ENCODE measurements around the gene JAGN1. TPM values are rescaled to one million over a fixed set of nuclear protein-coding genes. Genes with fewer than 3 reads are reported as not detected.
A peak's percentile ranks its signal among the peaks of the same experiment; 100 is the strongest.
"Not testable (repeated sequence)": the region's sequence is repeated elsewhere in the genome, so short reads cannot be mapped to it uniquely, and the experiment has no call there.

The JAGN1 gene
- total RNA-seq, 2 donors from 2014 or later = 15.4 to 17.8 TPM

DNA sequence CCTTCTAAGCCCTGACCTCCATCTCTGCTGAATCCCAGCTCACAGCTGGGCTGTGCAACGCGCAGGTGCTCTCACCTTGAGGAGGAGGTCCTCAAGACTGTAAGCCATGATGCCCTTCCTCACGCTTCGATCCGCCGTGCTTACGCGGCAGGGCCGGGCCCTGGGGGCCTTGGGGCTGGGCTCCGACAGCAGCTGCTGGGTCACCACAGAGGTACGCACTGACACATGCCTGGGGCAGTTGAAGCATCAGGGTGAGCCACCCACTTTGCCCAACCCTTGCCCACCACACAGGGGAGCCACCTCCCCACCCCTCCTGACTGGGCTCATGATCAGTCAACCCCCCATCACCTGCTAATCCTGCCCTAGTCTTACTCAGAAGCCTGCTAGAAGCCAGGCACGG is 13.4 kb upstream of the JAGN1 start:
- Mint-ChIP-seq H3K36me3 (ENCODE audit: low read depth) (no peaks in the 10 kb centered on the region), H3K27me3 (peaks cover 11% of the 10 kb centered on the region), H3K4me3 (no peak overlapping the region), H3K4me1 (peaks cover 3% of the 10 kb centered on the region), H3K27ac (no peak overlapping the region)
- no peak for ATAC-seq
- no peaks in the 10 kb centered on the region for H3K9me3 ChIP-seq (ENCODE audit: control insufficient read depth, low read length, poor library complexity, severe bottlenecking)
- no peak for DNase-seq

GRCh38 chr3:9878700-9879099 is 11.7 kb upstream of the JAGN1 start:
- no peak for DNase-seq
- Mint-ChIP-seq H3K27me3 (peaks cover 11% of the 10 kb centered on the region), H3K4me3 (no peak overlapping the region), H3K4me1 (no peaks in the 10 kb centered on the region), H3K27ac (no peak overlapping the region), H3K36me3 (ENCODE audit: low read depth) (no peaks in the 10 kb centered on the region)
- ATAC-seq = no peak
- H3K9me3 ChIP-seq (ENCODE audit: control insufficient read depth, low read length, poor library complexity, severe bottlenecking) = no peaks in the 10 kb centered on the region

DNA sequence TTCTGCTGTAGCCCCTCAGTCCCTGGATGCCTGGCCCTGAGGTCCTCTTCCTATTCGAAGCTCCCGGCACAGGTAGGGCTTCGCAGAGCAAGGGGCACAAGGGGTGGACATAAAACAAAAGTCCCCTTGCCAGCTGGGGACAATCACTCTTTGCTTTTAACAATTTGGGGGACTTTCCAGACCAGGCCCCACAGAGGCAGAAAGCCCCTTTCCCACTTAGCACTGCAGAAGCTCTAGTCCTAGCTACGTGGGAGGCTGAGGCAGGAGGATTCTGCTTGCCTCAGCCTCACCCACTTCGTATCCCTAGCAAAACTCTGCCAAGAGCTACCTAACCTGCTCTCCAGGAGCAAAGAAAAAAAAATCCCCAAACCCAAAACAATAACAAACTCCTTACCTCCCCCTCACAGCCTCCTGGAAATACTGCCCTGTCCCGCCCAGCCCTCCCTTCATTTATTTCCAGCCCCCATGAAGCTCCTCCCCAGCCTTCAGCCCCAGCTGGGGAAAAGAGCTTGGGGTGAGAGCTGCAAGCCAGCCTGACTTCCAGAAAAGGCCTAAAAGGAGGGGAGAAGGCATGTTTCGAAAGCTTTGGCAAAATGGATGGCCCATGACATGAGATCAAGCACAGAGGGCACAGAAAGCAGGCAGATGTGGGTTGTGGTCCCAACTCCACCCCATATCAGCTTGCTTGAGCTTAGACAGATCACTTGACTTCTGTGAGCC is 10.4 kb upstream of the JAGN1 start, which contains the start of gene CIDEC:
CIDEC (minus strand) TSS at position 424 of the 720 bp plus-strand sequence. CDS start 1,767 bp downstream, outside the sequence.
- DNase-seq = no peak
- Mint-ChIP-seq H3K27ac (no peak within 1 kb of the TSS), H3K27me3 (peaks cover 11% of the 10 kb centered on the region), H3K36me3 (ENCODE audit: low read depth) (no peaks in the 10 kb centered on the region), H3K4me3 (no peak within 1 kb of the TSS), H3K4me1 (no peaks in the 10 kb centered on the region)
- H3K9me3 ChIP-seq (ENCODE audit: control insufficient read depth, low read length, poor library complexity, severe bottlenecking) = no peaks in the 10 kb centered on the region
- no peak for ATAC-seq

DNA sequence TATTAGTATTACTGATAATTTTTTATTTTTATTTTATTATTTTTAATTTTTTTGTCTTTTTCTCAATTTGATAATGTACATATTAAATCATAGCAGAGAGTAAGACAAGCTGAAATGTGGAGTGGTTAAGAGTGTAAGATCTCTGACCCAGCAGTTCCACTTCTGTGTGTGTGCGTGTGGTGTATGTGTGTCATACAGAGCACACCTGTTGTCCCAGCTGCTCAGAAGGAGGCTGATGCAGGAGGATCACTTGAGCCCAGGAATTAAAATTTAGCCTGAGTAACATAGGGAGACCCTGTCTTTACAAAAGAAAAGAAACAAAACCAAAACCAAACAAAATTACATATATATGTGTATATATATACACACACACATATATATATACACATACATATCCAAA is 9.0 kb upstream of the JAGN1 start:
- no peaks in the 10 kb centered on the region for H3K36me3 Mint-ChIP-seq (ENCODE audit: low read depth)
- DNase-seq (no peak), ATAC-seq (no peak)

DNA sequence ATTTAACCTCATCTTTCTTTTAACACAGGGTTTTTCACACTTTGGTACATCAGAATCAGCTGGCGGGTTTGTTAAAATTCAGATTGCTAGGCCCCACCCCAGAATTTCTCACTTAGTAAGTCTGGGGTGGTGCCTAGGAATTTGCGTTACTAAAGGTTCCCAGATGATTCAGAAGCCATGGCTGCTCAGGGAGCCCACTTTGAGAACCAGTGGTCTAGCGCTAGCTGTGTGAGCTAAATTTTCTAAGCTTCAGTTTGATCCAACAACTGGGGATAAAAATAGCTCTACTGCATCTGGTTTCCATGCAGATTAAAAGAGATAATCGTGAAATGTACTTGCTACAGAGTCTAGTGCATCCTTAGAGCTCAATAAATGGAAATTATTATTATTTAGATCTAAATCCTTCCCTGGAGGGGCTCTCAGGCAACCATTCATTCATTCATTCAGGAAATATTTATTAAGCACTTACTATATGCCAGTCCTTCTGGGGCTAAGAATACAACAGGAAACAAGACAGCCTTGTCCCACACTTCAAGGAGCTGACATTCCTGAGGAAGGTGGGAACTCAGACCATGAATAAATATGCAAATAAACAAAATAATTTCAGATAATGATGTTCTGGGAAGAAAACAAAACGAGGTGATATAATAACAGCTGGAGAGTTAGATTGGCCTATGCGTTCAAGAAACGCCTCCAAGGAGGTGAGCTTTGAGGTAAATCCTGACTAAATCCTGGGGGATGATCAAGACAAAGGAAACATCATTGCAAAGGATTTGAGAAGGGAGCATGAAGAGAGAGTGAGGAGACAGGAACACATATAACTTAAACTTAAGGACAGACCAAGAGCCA is 6.5 kb upstream of the JAGN1 start:
- DNase-seq (no peak), ATAC-seq (no peak)
- no peaks in the 10 kb centered on the region for H3K36me3 Mint-ChIP-seq (ENCODE audit: low read depth)
- no peak overlapping the region for H3K27ac Mint-ChIP-seq
- no peaks in the 10 kb centered on the region for H3K9me3 ChIP-seq (ENCODE audit: control insufficient read depth, low read length, poor library complexity, severe bottlenecking)
- H3K4me1 Mint-ChIP-seq = no peaks in the 10 kb centered on the region
- peaks cover 5% of the 10 kb centered on the region for H3K27me3 Mint-ChIP-seq
- no peak overlapping the region for H3K4me3 Mint-ChIP-seq

More for the DNA sequence above, 9.0 kb upstream of the JAGN1 start:
- H3K27ac Mint-ChIP-seq = no peak overlapping the region
- H3K4me3 Mint-ChIP-seq = no peak overlapping the region
- no peaks in the 10 kb centered on the region for H3K4me1 Mint-ChIP-seq
- peaks cover 5% of the 10 kb centered on the region for H3K27me3 Mint-ChIP-seq
- no peaks in the 10 kb centered on the region for H3K9me3 ChIP-seq (ENCODE audit: control insufficient read depth, low read length, poor library complexity, severe bottlenecking)

GRCh38 chr3:9884555-9885165 is 5.8 kb upstream of the JAGN1 start:
- DNase-seq (no peak), ATAC-seq (no peak)
- Mint-ChIP-seq H3K4me3 (no peak overlapping the region), H3K36me3 (ENCODE audit: low read depth) (no peaks in the 10 kb centered on the region), H3K27me3 (peaks cover 3% of the 10 kb centered on the region), H3K27ac (no peak overlapping the region), H3K4me1 (no peaks in the 10 kb centered on the region)
- H3K9me3 ChIP-seq (ENCODE audit: control insufficient read depth, low read length, poor library complexity, severe bottlenecking) = no peaks in the 10 kb centered on the region

DNA sequence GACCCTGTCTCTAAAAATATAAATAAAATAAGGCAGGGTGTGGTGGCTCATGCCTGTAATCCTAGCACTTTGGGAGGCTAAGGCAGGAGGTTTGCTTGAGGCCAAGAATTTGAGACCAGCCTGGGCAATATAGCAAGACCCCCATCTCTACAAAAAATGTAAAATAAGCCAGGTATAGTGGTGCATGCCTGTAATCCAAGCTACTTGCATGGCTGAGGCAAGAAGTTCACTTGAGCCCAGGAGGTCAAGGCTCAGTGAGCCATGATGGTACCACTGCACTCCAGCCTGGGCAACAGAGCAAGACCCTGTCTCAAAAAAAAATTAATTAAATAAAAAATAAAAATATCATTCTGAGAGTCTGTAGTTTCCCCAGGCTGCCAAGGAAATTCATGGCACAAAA is 4.1 kb upstream of the JAGN1 start:
- DNase-seq = no peak
- Mint-ChIP-seq H3K36me3 (ENCODE audit: low read depth) (peaks cover 2% of the 10 kb centered on the region), H3K4me1 (peaks cover 3% of the 10 kb centered on the region), H3K4me3 (no peak overlapping the region), H3K27me3 (no peaks in the 10 kb centered on the region), H3K27ac (no peak overlapping the region)
- no peak for ATAC-seq
- no peaks in the 10 kb centered on the region for H3K9me3 ChIP-seq (ENCODE audit: control insufficient read depth, low read length, poor library complexity, severe bottlenecking)

GRCh38 chr3:9887480-9887879 is 2.9 kb upstream of the JAGN1 start:
- peaks cover 8% of the 10 kb centered on the region for H3K4me1 Mint-ChIP-seq
- H3K27me3 Mint-ChIP-seq = no peaks in the 10 kb centered on the region
- H3K9me3 ChIP-seq (ENCODE audit: control insufficient read depth, low read length, poor library complexity, severe bottlenecking) = no peaks in the 10 kb centered on the region
- DNase-seq (no peak), ATAC-seq (no peak)
- H3K36me3 Mint-ChIP-seq (ENCODE audit: low read depth) = peaks cover 2% of the 10 kb centered on the region
- no peak overlapping the region for H3K4me3 Mint-ChIP-seq
- no peak overlapping the region for H3K27ac Mint-ChIP-seq

DNA sequence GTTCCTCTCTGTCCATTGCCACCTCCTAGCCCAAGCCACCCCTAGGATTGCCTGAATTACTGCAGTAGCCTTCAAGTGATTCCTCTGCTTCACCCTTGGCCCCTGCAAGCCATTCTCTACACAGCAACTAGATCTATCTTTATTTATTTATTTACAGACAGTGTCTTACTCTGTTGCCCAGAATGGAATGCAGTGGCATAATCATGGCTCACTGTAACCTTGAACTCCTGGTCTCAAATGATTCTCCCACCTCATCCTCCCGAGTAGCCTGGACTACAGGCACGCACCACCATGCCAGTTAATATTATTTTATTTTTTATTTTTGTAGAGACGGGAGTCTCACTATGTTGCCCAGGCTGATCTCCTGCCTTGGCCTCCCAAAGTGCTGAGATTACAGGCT is 1.9 kb upstream of the JAGN1 start:
- H3K36me3 Mint-ChIP-seq (ENCODE audit: low read depth) = peaks cover 8% of the 10 kb centered on the region
- H3K4me3 Mint-ChIP-seq = no peak overlapping the region
- peaks cover 15% of the 10 kb centered on the region for H3K4me1 Mint-ChIP-seq
- no peak for ATAC-seq
- no peaks in the 10 kb centered on the region for H3K27me3 Mint-ChIP-seq
- no peaks in the 10 kb centered on the region for H3K9me3 ChIP-seq (ENCODE audit: control insufficient read depth, low read length, poor library complexity, severe bottlenecking)
- H3K27ac Mint-ChIP-seq = peak overlapping the region; percentile 81
- DNase-seq = no peak

- no peak overlapping the region for H3K4me3 Mint-ChIP-seq
- no peak for ATAC-seq
Measured at GRCh38 chr3:9889405-9889804, 1.0 kb upstream of the JAGN1 start.

DNA sequence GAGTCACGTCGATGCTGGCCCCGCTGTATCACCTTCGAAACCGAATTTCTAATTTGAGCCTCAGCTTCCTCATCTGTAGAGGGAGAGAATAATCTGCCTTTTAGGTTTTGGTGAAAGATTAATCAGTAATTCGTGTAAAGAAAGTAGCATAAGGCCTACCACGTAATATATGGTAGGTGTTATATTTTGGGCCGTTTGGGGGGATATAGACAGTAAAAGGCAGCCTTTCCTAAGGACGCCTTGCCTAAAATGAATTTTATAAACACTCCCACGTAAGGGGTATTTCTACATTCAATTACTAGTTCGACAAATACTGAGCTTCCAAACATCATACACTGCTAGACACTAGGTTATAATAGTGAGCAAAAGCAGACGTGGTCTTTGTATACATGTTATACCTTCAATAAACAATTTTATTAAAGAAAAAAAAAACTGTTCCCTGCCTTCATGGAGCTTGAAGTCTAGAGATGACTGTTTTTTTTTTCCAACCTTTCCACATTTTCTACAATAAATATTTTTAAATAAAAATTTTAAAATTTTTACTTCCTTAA is 737 bp downstream of the JAGN1 start:
- Mint-ChIP-seq H3K27me3 (no peaks in the 10 kb centered on the region), H3K4me1 (peaks cover 28% of the 10 kb centered on the region), H3K36me3 (ENCODE audit: low read depth) (peaks cover 8% of the 10 kb centered on the region), H3K27ac (peak overlapping the region; percentile 97), H3K4me3 (peak overlapping the region; percentile 98)
- peak; percentile 1 for ATAC-seq
- H3K9me3 ChIP-seq (ENCODE audit: control insufficient read depth, low read length, poor library complexity, severe bottlenecking) = no peaks in the 10 kb centered on the region
- DNase-seq = no peak

More at GRCh38 chr3:9889405-9889804, 1.0 kb upstream of the JAGN1 start:
- Mint-ChIP-seq H3K27ac (peak overlapping the region; percentile 97), H3K27me3 (no peaks in the 10 kb centered on the region), H3K4me1 (peaks cover 19% of the 10 kb centered on the region), H3K36me3 (ENCODE audit: low read depth) (peaks cover 8% of the 10 kb centered on the region)
- DNase-seq = no peak
- no peaks in the 10 kb centered on the region for H3K9me3 ChIP-seq (ENCODE audit: control insufficient read depth, low read length, poor library complexity, severe bottlenecking)

DNA sequence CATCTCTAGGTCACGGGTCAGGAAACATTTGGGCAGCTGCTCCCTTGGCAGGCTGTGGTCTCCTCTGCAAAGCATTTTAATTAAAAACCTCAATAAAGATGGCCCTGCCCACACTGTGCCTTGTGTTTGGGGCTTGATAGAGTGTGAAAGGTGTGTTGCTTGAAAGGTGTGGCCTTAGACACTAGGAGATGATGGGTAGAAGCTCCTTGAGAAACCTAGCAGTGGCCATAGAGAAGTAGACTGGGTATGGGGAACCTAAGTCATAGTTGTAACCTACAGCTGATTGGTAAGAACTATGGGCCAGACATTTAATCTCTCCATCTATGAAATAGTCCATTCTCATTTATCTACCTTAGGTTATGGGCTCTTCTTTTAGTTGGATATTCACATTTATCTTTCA is 3.3 kb downstream of the JAGN1 start:
- no peaks in the 10 kb centered on the region for H3K9me3 ChIP-seq (ENCODE audit: control insufficient read depth, low read length, poor library complexity, severe bottlenecking)
- no peak overlapping the region for H3K4me3 Mint-ChIP-seq
- DNase-seq = no peak
- H3K27ac Mint-ChIP-seq = peak overlapping the region; percentile 57
- H3K27me3 Mint-ChIP-seq = no peaks in the 10 kb centered on the region
- peaks cover 37% of the 10 kb centered on the region for H3K4me1 Mint-ChIP-seq
- H3K36me3 Mint-ChIP-seq (ENCODE audit: low read depth) = peaks cover 8% of the 10 kb centered on the region
- ATAC-seq = no peak

- H3K4me1 Mint-ChIP-seq = peaks cover 39% of the 10 kb centered on the region
- H3K36me3 Mint-ChIP-seq (ENCODE audit: low read depth); H3K27ac Mint-ChIP-seq; H3K27me3 Mint-ChIP-seq; DNase-seq; ATAC-seq; H3K4me3 Mint-ChIP-seq; H3K9me3 ChIP-seq (ENCODE audit: control insufficient read depth, low read length, poor library complexity, severe bottlenecking): not testable (repeated sequence)
Measured at GRCh38 chr3:9895715-9896114, 5.3 kb downstream of the JAGN1 start.

Measured in T-helper 17 cell (primary cell).